Hepatocyte (in vitro differentiated cells): ENCODE results near the gene SPINT2.

ENCODE experiments used
- EZH2 ChIP-seq: fragments of 200-600 bp; sonication (generic); IDR thresholded peaks from 2 replicates; pipeline ENCODE4 v1.6.1; 2016; ENCODE audit warnings: antibody characterized with exemption, mild to moderate bottlenecking, borderline replicate concordance
- EZH2phosphoT487 ChIP-seq: fragments of 200-600 bp; sonication (generic); IDR thresholded peaks from one replicate; pipeline ENCODE4 v1.6.1; 2018; ENCODE audit warnings: antibody characterized with exemption, mild to moderate bottlenecking, low read depth, moderate library complexity; ENCODE audit not compliant: unreplicated experiment, severe bottlenecking
- TF ChIP-seq, protein P1 (sequence below): fragments of 200-600 bp; sonication (generic); IDR thresholded peaks from 2 replicates; pipeline ENCODE4 v1.5.1; 2016; ENCODE audit warnings: antibody characterized with exemption, mild to moderate bottlenecking; ENCODE audit not compliant: poor library complexity

DNA sequence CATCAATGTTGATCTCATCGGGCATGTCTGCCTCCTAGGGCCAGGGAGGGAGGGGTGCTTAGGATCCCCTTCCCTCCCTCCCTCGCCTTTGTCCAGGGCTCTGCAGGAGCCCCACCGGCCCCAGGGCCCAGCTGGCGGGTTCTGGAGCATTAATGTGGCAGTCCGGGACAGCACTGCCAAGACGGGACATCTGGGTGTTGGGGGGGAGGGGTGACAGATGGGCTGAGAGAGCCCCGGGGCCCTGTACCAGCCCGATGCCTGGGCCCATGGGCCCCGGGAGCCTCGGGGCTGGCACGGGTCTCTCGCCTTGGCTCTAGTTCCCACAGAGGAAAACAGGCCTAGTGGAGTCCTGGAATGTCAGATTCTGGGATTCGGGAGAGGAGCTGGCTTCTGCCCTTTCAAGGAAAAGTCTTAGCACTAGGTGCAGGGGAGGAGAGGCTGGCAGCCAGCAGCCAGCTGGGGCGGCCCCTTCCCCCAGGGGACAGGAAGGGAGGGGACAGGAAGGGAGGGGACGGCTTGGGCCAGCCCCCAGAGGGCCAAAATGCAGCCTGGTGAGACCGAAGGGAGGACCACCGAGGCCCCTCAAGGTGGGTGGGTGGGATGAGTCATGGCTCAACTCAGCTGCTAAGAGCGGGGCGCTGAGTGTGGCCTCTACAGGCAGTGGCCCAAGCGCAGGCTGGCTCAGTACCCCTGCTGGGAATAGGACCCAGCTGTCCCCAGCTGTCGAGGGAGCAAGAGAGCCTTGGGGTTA is 11.3 kb upstream of the SPINT2 start:
- TF ChIP-seq, protein P1, sequence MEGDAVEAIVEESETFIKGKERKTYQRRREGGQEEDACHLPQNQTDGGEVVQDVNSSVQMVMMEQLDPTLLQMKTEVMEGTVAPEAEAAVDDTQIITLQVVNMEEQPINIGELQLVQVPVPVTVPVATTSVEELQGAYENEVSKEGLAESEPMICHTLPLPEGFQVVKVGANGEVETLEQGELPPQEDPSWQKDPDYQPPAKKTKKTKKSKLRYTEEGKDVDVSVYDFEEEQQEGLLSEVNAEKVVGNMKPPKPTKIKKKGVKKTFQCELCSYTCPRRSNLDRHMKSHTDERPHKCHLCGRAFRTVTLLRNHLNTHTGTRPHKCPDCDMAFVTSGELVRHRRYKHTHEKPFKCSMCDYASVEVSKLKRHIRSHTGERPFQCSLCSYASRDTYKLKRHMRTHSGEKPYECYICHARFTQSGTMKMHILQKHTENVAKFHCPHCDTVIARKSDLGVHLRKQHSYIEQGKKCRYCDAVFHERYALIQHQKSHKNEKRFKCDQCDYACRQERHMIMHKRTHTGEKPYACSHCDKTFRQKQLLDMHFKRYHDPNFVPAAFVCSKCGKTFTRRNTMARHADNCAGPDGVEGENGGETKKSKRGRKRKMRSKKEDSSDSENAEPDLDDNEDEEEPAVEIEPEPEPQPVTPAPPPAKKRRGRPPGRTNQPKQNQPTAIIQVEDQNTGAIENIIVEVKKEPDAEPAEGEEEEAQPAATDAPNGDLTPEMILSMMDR: no peak
- TF ChIP-seq EZH2: no peak
- TF ChIP-seq EZH2phosphoT487: no peak
